ENCODE results near the gene ZNF827. TPM values are rescaled to one million over a fixed set of nuclear protein-coding genes. Genes with fewer than 3 reads are reported as not detected.

Gene ZNF827
- total RNA-seq, 4 donors from 2014 or later: 5.2 to 11.8 (median 7.1) TPM

DNA sequence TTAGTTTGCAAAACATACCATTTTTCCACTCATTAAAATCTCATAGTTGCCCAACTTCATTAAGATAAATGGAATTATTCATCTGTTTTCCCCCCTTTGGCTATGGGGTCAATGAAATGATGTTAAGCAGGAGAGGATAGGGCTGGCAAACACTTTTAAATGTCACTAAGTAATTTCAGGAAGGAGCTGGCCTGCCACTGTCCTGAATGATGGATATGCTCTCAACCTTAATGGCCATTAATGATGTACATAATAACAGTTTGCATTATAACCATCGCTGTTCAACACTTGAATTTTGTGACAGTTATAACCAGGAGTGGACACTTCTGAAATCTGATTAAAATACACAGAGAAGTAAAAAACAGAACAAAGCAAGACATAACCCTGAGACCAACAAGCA lies 181.4 kb downstream of the ZNF827 start:
- ATAC-seq (ENCODE audit: low FRiP score): no peak
- no peak for TF ChIP-seq CTCF (IDR thresholded peaks at IDR 0.05)
- DNase-seq (ENCODE audit: low spot score): no peak

DNA sequence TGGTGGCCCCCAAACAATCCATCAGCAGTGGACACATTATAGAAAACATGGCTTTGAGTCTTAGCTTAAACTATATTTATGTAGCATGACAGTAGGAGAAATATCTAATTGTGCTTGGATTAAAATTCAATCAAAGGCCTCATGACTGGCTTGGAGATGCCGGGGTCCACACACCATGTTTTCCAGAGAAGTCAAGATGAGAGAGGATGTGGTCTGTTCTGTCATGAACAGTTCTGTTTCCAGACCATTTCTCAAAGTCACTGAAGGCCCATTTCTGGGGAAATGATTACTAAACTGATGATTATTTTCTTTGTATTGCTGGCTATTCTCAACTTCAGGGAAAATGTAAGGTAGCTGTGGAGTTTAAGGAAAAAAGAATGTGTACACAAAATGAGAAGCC lies 182.4 kb downstream of the ZNF827 start:
- no peak for TF ChIP-seq CTCF (IDR thresholded peaks at IDR 0.05)
- DNase-seq (ENCODE audit: low spot score): no peak

DNA sequence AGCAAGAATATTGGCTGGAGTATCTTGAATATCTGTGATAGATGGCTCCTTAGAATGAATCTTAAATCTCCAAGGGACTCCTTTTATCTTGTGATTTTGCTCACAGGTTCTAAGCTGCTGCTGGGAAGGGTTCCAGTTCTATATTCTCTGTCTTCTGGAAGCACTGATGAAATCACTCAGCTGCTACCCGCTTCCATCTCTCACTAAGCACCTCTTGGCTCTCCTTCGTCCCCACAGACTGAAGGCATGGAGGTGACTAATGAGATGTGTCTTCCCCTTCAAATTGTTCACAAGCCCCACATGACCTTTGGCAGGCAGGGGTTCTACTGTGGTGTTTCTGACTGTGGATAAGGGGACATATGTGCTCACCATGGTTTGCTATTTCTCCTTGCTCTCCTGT lies 182.8 kb downstream of the ZNF827 start:
- DNase-seq (ENCODE audit: low spot score) (no peak), ATAC-seq (ENCODE audit: low FRiP score) (no peak)
- no peak for TF ChIP-seq CTCF (IDR thresholded peaks at IDR 0.05)

More for the DNA sequence above, 182.4 kb downstream of the ZNF827 start:
- no peak for ATAC-seq (ENCODE audit: low FRiP score)

DNA sequence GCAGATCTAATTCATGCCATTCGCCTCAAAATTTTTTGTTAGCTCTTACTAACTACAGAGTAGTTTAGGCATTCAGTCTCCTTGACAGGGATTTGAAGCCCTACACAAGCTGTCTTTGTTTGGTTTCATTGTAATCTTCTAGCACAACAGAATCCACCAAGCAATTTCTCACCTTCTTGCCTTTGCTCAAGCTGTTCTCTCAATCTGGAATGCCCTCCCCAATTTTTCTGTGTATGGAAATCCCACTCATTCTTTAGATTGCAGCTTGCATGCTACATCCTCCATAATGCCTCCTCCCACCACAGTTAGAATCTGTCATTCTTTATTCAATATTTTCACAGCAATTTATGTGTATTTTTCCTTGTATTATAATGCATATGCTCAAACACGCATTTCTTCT lies 195.0 kb downstream of the ZNF827 start:
- no peak for TF ChIP-seq CTCF (IDR thresholded peaks at IDR 0.05)

GRCh38 chr4:145740806-145741205 lies 197.8 kb downstream of the ZNF827 start:
- TF ChIP-seq CTCF (IDR thresholded peaks at IDR 0.05): no peak
- DNase-seq (ENCODE audit: low spot score): no peak
- ATAC-seq (ENCODE audit: low FRiP score): no peak

More for the DNA sequence above, 195.0 kb downstream of the ZNF827 start:
- DNase-seq (ENCODE audit: low spot score) (no peak), ATAC-seq (ENCODE audit: low FRiP score) (no peak)

GRCh38 chr4:145739845-145740244 lies 198.8 kb downstream of the ZNF827 start:
- DNase-seq (ENCODE audit: low spot score): no peak
- no peak for TF ChIP-seq CTCF (IDR thresholded peaks at IDR 0.05)
- no peak for ATAC-seq (ENCODE audit: low FRiP score)

DNA sequence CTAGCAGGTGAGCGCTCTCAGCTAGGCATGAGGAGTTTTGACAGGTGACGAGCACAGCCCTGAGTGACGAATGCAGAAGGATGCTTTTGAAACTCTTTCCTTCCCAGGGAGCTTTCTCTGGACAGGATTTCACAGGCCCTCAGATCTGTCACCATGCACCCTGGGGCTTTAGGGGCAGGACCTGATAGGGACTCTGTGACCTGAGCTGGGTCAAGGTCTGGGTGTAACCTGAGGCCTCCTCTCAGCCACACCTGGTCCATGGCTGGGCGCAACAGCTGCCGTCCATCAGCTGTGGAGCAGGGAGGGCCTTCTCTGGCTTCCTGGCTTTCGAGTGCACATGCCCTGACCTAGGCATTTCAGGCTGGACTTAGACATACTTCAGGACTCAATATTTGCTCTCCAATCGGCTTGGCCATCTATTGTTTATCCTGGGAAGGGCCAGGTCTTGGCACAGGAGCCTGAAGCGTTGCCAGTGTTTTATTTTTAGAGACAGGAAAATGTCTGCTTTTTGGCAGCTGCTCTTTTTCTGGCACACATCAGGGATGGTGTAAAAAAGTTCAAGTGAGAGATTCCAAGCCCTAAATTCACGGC lies 202.3 kb downstream of the ZNF827 start:
- ATAC-seq (ENCODE audit: low FRiP score) (no peak), DNase-seq (ENCODE audit: low spot score) (no peak)
- TF ChIP-seq CTCF (IDR thresholded peaks at IDR 0.05): no peak

Measured in omental fat pad (tissue), 4 donors.